Mesenchymal stem cell (in vitro differentiated cells and primary cell): Measurements from ENCODE around the gene LARGE1. TPM values are rescaled to one million over a fixed set of nuclear protein-coding genes. Genes with fewer than 3 reads are reported as not detected.

Experiments used
- small RNA-seq: library from polyadenylated mRNA; stranded (forward); fragments of <200 nt; extraction: miRNeasy Mini kit (QIAGEN cat#:217004); gene quantifications from one replicate; pipeline ENCODE3, GENCODE V24; 2013; ENCODE audit warnings: low read depth

Gene LARGE1

Small RNA genes lying within 50 kb of the gene (small RNA-seq; reads per million reads assigned to genes)
- gene MIR4764, result not detected
- not detected for gene SNORA50B
